GM10266 (cell line): ENCODE results near the gene CYLD.
A peak's percentile ranks its signal among the peaks of the same experiment; 100 is the strongest.

ENCODE experiments used
- DNase-seq: peaks from one replicate; pipeline ENCODE4 v3.0.0; 2012; ENCODE audit errors: extremely low spot score
- TF ChIP-seq, protein P1 (sequence below): IDR thresholded peaks from 2 replicates; pipeline ENCODE4 v1.5.1; 2012; ENCODE audit warnings: mild to moderate bottlenecking, low read depth; ENCODE audit not compliant: control insufficient read depth, insufficient read depth; ENCODE audit errors: missing control alignments

CYLD gene

DNA sequence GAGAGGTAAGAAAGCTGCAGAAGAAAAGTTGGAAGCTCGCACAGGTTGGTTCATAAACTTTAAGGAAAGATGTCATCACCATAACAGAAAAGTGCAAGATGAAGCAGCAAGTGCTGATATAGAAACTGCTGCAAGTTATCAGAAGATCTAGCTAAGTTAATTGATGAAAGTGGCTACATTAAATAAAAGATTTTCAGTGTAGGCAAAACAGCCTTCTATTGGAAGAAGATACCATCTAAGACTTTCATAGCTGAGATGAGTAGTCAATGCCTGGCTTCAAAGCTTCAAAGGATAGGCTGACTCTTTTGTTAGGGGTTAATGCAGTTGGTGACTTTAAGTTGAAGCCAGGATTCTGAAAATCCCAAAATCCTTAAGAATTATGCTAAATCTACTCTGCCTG, 24.0 kb downstream of the CYLD start:
- DNase-seq = no peak
- TF ChIP-seq, protein P1, sequence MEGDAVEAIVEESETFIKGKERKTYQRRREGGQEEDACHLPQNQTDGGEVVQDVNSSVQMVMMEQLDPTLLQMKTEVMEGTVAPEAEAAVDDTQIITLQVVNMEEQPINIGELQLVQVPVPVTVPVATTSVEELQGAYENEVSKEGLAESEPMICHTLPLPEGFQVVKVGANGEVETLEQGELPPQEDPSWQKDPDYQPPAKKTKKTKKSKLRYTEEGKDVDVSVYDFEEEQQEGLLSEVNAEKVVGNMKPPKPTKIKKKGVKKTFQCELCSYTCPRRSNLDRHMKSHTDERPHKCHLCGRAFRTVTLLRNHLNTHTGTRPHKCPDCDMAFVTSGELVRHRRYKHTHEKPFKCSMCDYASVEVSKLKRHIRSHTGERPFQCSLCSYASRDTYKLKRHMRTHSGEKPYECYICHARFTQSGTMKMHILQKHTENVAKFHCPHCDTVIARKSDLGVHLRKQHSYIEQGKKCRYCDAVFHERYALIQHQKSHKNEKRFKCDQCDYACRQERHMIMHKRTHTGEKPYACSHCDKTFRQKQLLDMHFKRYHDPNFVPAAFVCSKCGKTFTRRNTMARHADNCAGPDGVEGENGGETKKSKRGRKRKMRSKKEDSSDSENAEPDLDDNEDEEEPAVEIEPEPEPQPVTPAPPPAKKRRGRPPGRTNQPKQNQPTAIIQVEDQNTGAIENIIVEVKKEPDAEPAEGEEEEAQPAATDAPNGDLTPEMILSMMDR = no peak

DNA sequence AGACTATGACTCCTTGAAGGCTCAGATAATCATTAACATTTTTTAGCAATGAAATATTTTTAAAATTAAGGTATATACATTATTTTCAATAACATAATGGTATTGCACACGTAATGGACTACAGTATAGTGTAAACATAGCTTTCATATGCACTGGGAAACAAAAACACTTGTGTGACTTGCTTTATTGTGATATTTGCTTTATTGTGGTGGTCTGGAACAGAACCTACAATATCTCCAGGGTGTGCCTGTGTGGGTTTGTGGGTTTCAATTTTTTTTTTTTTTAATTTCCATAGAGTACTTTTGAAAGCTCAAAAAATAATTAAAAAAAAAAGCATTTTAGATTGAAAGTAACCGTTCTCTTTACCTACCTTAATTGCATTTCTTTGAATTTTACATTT, 25.3 kb downstream of the CYLD start:
- no peak for DNase-seq
- TF ChIP-seq, protein P1 = no peak

DNA sequence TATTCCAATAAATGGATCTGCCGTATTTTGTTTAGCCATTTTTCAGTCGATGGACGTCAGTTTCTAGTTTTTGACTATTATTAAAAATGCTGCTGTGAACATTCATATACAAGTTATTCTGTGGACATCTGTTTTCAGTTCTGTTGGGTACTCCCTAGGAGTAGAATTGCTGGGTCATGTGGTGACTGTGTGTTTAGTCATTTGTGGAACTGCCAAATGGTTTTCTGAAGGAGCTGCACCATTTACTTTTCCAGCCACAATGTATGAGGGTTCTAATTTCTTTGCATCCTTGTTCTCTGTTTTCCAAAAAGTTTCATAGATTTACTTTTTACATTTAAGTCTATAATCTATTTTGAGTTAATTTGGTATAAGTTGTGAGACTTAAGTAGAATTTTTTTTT, 29.5 kb downstream of the CYLD start:
- TF ChIP-seq, protein P1 = no peak
- DNase-seq = no peak

DNA sequence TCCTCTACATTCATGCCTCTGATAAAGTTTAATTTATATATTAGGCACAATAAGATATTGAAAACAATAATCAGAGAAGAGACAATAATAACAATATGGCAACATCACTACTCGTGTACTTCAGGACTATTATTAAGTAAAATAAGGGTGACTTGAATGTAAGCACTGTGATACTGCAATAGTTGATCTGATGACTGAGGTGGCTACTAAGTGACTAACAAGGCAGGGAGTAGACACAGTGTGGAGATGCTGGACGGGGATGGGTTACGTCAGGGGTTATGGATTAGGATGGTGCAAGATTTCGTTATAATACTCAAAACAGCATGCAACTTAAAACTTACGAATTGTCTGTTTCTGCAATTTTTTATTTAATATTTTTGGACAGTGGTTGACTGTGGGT, 32.5 kb downstream of the CYLD start:
- TF ChIP-seq, protein P1 = no peak
- no peak for DNase-seq

GRCh38 chr16:50774960-50775359, 33.1 kb downstream of the CYLD start:
- TF ChIP-seq, protein P1 = no peak
- DNase-seq = no peak

- no peak for DNase-seq
- TF ChIP-seq, protein P1 = no peak
These were observed 34.2 kb downstream of the CYLD start for GRCh38 chr16:50776037-50776436.

GRCh38 chr16:50778284-50779163, 36.6 kb downstream of the CYLD start:
- TF ChIP-seq, protein P1 = no peak
- peak; percentile 13 for DNase-seq
